Left ventricle myocardium inferior (tissue), 1 donor: ENCODE results near the gene HDAC4. TPM values are rescaled to one million over a fixed set of nuclear protein-coding genes. Genes with fewer than 3 reads are reported as not detected.
A peak's percentile ranks its signal among the peaks of the same experiment; 100 is the strongest.

Experiments used
- DNase-seq: peaks from one replicate; pipeline ENCODE4 v3.0.0-alpha.2; 2020
- H3K27ac ChIP-seq: fragments of 200-600 bp; replicated peaks from 2 replicates; pipeline ENCODE4 v1.8.0; 2021
- H3K27me3 ChIP-seq: fragments of 200-600 bp; 2 replicates; pipeline ENCODE4 v1.8.0; 2021; ENCODE audit warnings: low read depth
- H3K36me3 ChIP-seq: fragments of 200-600 bp; 2 replicates; pipeline ENCODE4 v1.8.0; 2021
- H3K4me1 ChIP-seq: fragments of 200-600 bp; 2 replicates; pipeline ENCODE4 v1.8.0; 2021
- H3K4me3 ChIP-seq: fragments of 200-600 bp; 2 replicates; pipeline ENCODE4 v1.8.0; 2021; ENCODE audit warnings: mild to moderate bottlenecking, moderate library complexity
- H3K9me3 ChIP-seq: fragments of 200-600 bp; replicated peaks from 2 replicates; pipeline ENCODE4 v1.8.0; 2021
- intact Hi-C: fragments of 100-400 bp; cut with micrococcal nuclease; formaldehyde crosslinking; loops from one replicate; pipeline ENCODE4 v1.11.0; 2022
- total RNA-seq: library from RNA; stranded (reverse); fragmentation: NEBNext Ultra II Directional; extraction: Animal tissue kit (Norgen Biotek cat#: 25700); gene quantifications from one replicate; pipeline ENCODE4 v1.2.1, GENCODE V29; 2021
- TF ChIP-seq, protein P1 (sequence below): fragments of 200-600 bp; IDR thresholded peaks from 2 replicates; pipeline ENCODE4 v1.8.0; 2021; ENCODE audit warnings: antibody characterized with exemption, mild to moderate bottlenecking, borderline replicate concordance
- donor health status: DM: no; HTN: yes; CAD: no; lungs with severe emphysema.

The HDAC4 gene
- total RNA-seq, 1 donor from 2014 or later: 23.9 TPM

DNA sequence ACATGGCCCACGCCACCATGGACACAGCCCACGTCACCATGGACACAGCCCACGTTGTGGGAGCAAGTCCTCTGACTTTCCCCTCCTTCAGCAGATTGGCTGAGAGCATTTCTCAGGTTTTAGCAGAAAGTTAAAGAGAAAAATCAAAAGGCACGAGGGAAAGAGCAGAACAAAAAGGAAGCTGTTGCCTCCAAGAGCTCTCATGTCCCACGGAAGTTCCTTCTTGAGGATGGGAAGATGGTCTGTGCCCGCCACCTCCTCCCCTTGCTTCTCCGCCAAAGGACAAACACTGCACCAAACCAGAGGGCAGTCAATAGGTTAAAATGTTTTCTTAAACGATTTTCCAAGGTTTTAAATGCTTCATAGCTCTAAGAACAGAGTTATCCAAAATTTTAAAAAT, 148.4 kb downstream of the HDAC4 start:
- peak overlapping the region; percentile 83 for H3K27ac ChIP-seq
- H3K4me1 ChIP-seq: peaks cover 89% of the 10 kb centered on the region

DNA sequence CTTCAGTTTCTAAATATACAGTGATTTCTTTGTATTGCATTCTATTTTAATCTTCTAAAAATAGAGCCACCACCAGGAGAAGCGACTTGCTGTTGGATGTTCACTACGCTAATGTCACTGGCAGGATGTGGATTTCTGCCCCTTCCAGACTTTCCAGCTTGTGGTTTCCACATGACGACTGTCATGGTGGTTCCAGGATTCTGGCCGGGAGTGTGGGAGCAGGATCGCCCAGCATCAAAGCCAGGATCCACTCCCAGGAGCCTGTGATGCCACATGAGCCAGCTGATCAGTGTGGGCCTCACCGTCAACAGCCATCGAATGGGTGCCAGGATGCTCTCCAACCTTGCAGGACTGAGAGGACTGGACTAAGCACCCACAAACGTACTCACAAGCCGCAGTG, 148.8 kb downstream of the HDAC4 start:
- Histone ChIP-seq H3K27me3 (no peaks in the 10 kb centered on the region), H3K36me3 (no peaks in the 10 kb centered on the region), H3K4me1 (peaks cover 85% of the 10 kb centered on the region), H3K27ac (peak overlapping the region; percentile 83), H3K9me3 (no peaks in the 10 kb centered on the region), H3K4me3 (peak overlapping the region; percentile 32)
- DNase-seq: no peak
- intact Hi-C loops: no loop called here
- TF ChIP-seq, protein P1, sequence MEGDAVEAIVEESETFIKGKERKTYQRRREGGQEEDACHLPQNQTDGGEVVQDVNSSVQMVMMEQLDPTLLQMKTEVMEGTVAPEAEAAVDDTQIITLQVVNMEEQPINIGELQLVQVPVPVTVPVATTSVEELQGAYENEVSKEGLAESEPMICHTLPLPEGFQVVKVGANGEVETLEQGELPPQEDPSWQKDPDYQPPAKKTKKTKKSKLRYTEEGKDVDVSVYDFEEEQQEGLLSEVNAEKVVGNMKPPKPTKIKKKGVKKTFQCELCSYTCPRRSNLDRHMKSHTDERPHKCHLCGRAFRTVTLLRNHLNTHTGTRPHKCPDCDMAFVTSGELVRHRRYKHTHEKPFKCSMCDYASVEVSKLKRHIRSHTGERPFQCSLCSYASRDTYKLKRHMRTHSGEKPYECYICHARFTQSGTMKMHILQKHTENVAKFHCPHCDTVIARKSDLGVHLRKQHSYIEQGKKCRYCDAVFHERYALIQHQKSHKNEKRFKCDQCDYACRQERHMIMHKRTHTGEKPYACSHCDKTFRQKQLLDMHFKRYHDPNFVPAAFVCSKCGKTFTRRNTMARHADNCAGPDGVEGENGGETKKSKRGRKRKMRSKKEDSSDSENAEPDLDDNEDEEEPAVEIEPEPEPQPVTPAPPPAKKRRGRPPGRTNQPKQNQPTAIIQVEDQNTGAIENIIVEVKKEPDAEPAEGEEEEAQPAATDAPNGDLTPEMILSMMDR: peak; percentile 26

More for the DNA sequence above, 148.4 kb downstream of the HDAC4 start:
- TF ChIP-seq, protein P1: no peak
- peaks cover 3% of the 10 kb centered on the region for H3K9me3 ChIP-seq
- no peak for DNase-seq
- no peaks in the 10 kb centered on the region for H3K27me3 ChIP-seq
- peak overlapping the region; percentile 32 for H3K4me3 ChIP-seq
- intact Hi-C loops: no loop called here
- no peaks in the 10 kb centered on the region for H3K36me3 ChIP-seq

DNA sequence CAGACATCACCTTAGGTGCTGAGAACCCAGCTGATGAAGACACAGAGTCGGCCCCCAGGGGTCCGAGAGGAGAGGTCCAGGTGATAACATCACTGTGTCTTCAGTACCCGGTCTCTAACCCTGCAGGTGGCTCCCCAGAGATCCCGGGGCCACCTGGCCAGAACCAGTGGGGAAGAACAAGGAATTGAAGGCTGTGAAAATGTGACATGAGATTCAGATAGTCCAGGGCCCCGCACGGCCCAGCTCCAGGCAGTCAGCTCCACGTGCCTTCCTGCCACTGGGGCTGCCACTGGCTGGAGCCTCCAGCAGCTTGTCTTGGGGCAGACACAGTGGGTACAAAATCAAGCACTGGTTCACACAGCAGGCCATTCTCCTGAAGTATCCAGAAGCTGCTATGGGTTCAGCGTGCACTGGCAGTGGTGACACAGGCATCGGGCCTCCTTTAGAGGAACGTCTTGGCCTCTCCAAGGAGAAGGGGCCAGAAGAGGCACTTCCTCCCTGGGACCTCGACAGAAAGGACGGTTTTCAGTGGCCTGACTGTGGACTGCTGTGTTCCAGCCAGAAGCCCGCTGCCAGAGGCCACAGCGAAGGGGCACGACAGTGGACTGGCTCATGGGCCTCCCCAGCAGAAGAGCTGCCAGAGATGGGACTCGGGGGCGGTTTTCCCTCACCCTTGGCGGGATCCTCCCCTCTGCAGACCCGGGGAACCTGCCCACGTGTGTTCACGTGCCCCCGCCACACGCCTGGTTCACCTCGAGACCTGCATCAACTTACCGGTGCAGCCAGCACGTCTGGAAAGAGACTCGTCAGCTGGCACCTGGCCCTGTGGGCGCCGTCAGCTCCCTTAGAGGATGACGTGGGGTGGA, 150.4 kb downstream of the HDAC4 start:
- Histone ChIP-seq H3K9me3 (no peaks in the 10 kb centered on the region), H3K27ac (peak overlapping the region; percentile 83), H3K36me3 (no peaks in the 10 kb centered on the region), H3K4me3 (no peak overlapping the region), H3K4me1 (peaks cover 89% of the 10 kb centered on the region), H3K27me3 (no peaks in the 10 kb centered on the region)
- DNase-seq: no peak
- intact Hi-C loops: no loop called here
- TF ChIP-seq, protein P1: no peak

GRCh38 chr2:239249776-239250175, 151.0 kb downstream of the HDAC4 start:
- peak; percentile 76 for DNase-seq
- Histone ChIP-seq H3K9me3 (no peaks in the 10 kb centered on the region), H3K36me3 (no peaks in the 10 kb centered on the region), H3K27ac (peak overlapping the region; percentile 83), H3K4me3 (no peak overlapping the region), H3K4me1 (peaks cover 89% of the 10 kb centered on the region), H3K27me3 (no peaks in the 10 kb centered on the region)
- intact Hi-C loops: no loop called here
- TF ChIP-seq, protein P1: no peak

GRCh38 chr2:239249048-239249447, 151.8 kb downstream of the HDAC4 start:
- no peaks in the 10 kb centered on the region for H3K27me3 ChIP-seq
- intact Hi-C loops: no loop called here
- H3K9me3 ChIP-seq: no peaks in the 10 kb centered on the region
- H3K36me3 ChIP-seq: no peaks in the 10 kb centered on the region
- no peak overlapping the region for H3K4me3 ChIP-seq
- H3K4me1 ChIP-seq: peaks cover 90% of the 10 kb centered on the region
- TF ChIP-seq, protein P1: no peak
- no peak for DNase-seq
- H3K27ac ChIP-seq: peak overlapping the region; percentile 83
